GM18951 (cell line): ENCODE results near the gene APIP.

Experiments
- POLR2A ChIP-seq: IDR thresholded peaks from 4 replicates; pipeline ENCODE4 v1.6.1; 2011; ENCODE audit warnings: mild to moderate bottlenecking; ENCODE audit not compliant: insufficient read length, insufficient read depth; ENCODE audit errors: extremely low read depth
- in situ Hi-C: fragments of 300-500 bp; cut with MboI; formaldehyde crosslinking; loops from one replicate; pipeline ENCODE4 v1.12.0; 2022; ENCODE audit warnings: low sequenced_read_pairs, mixed read lengths, inconsistent platforms; ENCODE audit not compliant: unreplicated experiment

Gene APIP

GRCh38 chr11:34938611-34939010 is 22.4 kb upstream of the APIP start:
- in situ Hi-C loops = no loop called here
- no peak for TF ChIP-seq POLR2A

GRCh38 chr11:34936945-34937629 is 20.9 kb upstream of the APIP start:
- in situ Hi-C loops = no loop called here
- no peak for TF ChIP-seq POLR2A

- in situ Hi-C loops = loop anchor here (10.0 kb wide), 3 partner anchors 235 to 475 kb away; no protein-coding TSS in a partner anchor
- no peak for TF ChIP-seq POLR2A
Measured at GRCh38 chr11:34929794-34930763, 13.9 kb upstream of the APIP start.

- in situ Hi-C loops = loop anchor here (10.0 kb wide), 3 partner anchors 236 to 476 kb away; no protein-coding TSS in a partner anchor
- no peak for TF ChIP-seq POLR2A
Measured at GRCh38 chr11:34928960-34929680, 12.9 kb upstream of the APIP start.

- in situ Hi-C loops = loop anchor here (10.0 kb wide), 3 partner anchors 236 to 476 kb away; no protein-coding TSS in a partner anchor
- TF ChIP-seq POLR2A = no peak
Measured at GRCh38 chr11:34928268-34928959, 12.2 kb upstream of the APIP start.

- no peak for TF ChIP-seq POLR2A
- in situ Hi-C loops = loop anchor here (10.0 kb wide), 3 partner anchors 238 to 478 kb away; no protein-coding TSS in a partner anchor
Measured at GRCh38 chr11:34926831-34927132, 10.6 kb upstream of the APIP start.

- TF ChIP-seq POLR2A = no peak
- in situ Hi-C loops = loop anchor here (10.0 kb wide), 3 partner anchors 239 to 479 kb away; no protein-coding TSS in a partner anchor
Measured at GRCh38 chr11:34926101-34926830, 10.1 kb upstream of the APIP start.

- in situ Hi-C loops = loop anchor here (10.0 kb wide), 3 partner anchors 240 to 480 kb away; no protein-coding TSS in a partner anchor
- TF ChIP-seq POLR2A = no peak
Measured at GRCh38 chr11:34924714-34925113, 8.5 kb upstream of the APIP start.

GRCh38 chr11:34921156-34921555 is 5.0 kb upstream of the APIP start:
- in situ Hi-C loops = loop anchor here (10.0 kb wide), 3 partner anchors 244 to 484 kb away; no protein-coding TSS in a partner anchor
- no peak for TF ChIP-seq POLR2A

GRCh38 chr11:34916843-34917770 is 928 bp upstream of the APIP start:
- TF ChIP-seq POLR2A = no peak
- in situ Hi-C loops = no loop called here
